ENCODE data around the gene WBP4. TPM values are rescaled to one million over a fixed set of nuclear protein-coding genes. Genes with fewer than 3 reads are reported as not detected.

The WBP4 gene
- total and polyA plus RNA-seq, 2 of the 13 experiments (the other 11 are each of a cell fraction or from before 2014, with no cell fraction given), result 6.7 to 11.7 TPM

DNA sequence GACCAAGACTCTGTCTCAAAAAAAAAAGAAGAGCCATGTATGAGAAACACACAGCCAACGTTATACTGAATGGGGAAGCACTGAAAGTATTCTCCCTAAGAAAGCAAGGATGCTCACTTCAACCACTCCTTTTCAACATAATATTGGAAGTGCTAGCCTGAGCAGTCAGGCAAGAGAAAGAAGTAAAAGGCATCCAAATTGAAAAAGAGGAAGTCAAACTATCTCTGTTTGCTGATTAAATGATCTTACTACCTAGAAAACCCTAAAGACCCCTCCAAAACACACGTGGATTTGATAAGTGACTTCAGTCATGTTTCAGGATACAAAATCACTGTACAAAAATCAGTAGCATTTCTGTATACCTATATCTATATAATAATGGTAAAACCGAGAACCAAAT lies 16.2 kb downstream of the WBP4 start:
- in situ Hi-C loops (cut with HindIII; ENCODE audit: extremely low pct_ligation_motif_present, low pct_unique_long_range_greater_than_20kb) (no loop called here), intact Hi-C loops (cut with micrococcal nuclease; ENCODE audit: unreplicated experiment) (loop anchor here (10.0 kb wide), 1 partner anchor 117 kb away; the partner anchor contains the start of gene KBTBD7)
- H3K27me3 ChIP-seq (ENCODE audit: control insufficient read depth in 1 of 2, insufficient read depth in 2 of 2, low read length in 2 of 2), result no peaks in the 10 kb centered on the region
- 96% methylated on average over 3 of the region's 3 CpGs for WGBS (ENCODE audit: low lambda C conversion rate)
- POLR2A ChIA-PET, result no interaction called here
- H3K9ac ChIP-seq (ENCODE audit: insufficient read depth, low read depth, low read length), result no peak overlapping the region
- no peak overlapping the region for H2AFZ ChIP-seq (ENCODE audit: low read length)
- FAIRE-seq (no peak), ATAC-seq (no peak), DNase-seq (ENCODE audit: low spot score) (no peak)
- TF ChIP-seq ZNF160 (CRISPR knock-in tag; IDR thresholded peaks at IDR 0.05) (no peak), SRSF4 (IDR thresholded peaks at IDR 0.05; ENCODE audit: low read depth, low read length, poor library complexity, severe bottlenecking) (no peak)
- TF ChIP-seq, protein P1, sequence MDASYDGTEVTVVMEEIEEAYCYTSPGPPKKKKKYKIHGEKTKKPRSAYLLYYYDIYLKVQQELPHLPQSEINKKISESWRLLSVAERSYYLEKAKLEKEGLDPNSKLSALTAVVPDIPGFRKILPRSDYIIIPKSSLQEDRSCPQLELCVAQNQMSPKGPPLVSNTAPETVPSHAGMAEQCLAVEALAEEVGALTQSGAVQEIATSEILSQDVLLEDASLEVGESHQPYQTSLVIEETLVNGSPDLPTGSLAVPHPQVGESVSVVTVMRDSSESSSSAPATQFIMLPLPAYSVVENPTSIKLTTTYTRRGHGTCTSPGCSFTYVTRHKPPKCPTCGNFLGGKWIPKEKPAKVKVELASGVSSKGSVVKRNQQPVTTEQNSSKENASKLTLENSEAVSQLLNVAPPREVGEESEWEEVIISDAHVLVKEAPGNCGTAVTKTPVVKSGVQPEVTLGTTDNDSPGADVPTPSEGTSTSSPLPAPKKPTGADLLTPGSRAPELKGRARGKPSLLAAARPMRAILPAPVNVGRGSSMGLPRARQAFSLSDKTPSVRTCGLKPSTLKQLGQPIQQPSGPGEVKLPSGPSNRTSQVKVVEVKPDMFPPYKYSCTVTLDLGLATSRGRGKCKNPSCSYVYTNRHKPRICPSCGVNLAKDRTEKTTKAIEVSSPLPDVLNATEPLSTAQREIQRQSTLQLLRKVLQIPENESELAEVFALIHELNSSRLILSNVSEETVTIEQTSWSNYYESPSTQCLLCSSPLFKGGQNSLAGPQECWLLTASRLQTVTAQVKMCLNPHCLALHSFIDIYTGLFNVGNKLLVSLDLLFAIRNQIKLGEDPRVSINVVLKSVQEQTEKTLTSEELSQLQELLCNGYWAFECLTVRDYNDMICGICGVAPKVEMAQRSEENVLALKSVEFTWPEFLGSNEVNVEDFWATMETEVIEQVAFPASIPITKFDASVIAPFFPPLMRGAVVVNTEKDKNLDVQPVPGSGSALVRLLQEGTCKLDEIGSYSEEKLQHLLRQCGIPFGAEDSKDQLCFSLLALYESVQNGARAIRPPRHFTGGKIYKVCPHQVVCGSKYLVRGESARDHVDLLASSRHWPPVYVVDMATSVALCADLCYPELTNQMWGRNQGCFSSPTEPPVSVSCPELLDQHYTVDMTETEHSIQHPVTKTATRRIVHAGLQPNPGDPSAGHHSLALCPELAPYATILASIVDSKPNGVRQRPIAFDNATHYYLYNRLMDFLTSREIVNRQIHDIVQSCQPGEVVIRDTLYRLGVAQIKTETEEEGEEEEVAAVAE (CRISPR knock-in tag; IDR thresholded peaks at IDR 0.05; ENCODE audit: borderline replicate concordance), result no peak
- TF ChIP-seq, protein P2, sequence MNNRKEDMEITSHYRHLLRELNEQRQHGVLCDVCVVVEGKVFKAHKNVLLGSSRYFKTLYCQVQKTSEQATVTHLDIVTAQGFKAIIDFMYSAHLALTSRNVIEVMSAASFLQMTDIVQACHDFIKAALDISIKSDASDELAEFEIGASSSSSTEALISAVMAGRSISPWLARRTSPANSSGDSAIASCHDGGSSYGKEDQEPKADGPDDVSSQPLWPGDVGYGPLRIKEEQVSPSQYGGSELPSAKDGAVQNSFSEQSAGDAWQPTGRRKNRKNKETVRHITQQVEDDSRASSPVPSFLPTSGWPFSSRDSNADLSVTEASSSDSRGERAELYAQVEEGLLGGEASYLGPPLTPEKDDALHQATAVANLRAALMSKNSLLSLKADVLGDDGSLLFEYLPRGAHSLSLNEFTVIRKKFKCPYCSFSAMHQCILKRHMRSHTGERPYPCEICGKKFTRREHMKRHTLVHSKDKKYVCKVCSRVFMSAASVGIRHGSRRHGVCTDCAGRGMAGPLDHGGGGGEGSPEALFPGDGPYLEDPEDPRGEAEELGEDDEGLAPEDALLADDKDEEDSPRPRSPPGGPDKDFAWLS (CRISPR knock-in tag; IDR thresholded peaks at IDR 0.05; ENCODE audit: borderline replicate concordance), result no peak
- H3K36me3 ChIP-seq (replicated peaks in 1 of 2; ENCODE audit: control insufficient read depth in 1 of 2, insufficient read depth in 2 of 2, low read length in 2 of 2), result peaks cover 6 to 46% of the 10 kb centered on the region in 2 experiments
- no peaks in the 10 kb centered on the region for H3K79me2 ChIP-seq (ENCODE audit: insufficient read depth, low read length)
- no peaks in the 10 kb centered on the region for H4K20me1 ChIP-seq (ENCODE audit: insufficient read depth, low read length)
- BruUV-seq (replicated peaks), result TSS peak; percentile 10
- H3K27ac ChIP-seq (ENCODE audit: extremely low read length, insufficient read depth, low read length), result no peak overlapping the region
- H3K4me1 ChIP-seq (ENCODE audit: insufficient read depth, low read length), result no peaks in the 10 kb centered on the region
- CTCF ChIA-PET (ENCODE audit: low intra/inter-chr PET ratio, low total read pairs), result no interaction called here
- no peak overlapping the region for H3K4me2 ChIP-seq (ENCODE audit: low read depth, low read length)
- H3K9me3 ChIP-seq (ENCODE audit: low read length), result no peaks in the 10 kb centered on the region
- H3K4me3 ChIP-seq (replicated peaks in 1 of 3; ENCODE audit: insufficient read depth in 1 of 3, low read depth in 2 of 3, low read length in 3 of 3), result no peak overlapping the region

Measured in HepG2 (cell line).